ENCODE data around the gene GAB1. TPM values are rescaled to one million over a fixed set of nuclear protein-coding genes. Genes with fewer than 3 reads are reported as not detected.

GAB1 gene
- total and polyA plus RNA-seq, 3 experiments from 2014 or later: 0.02 to 0.95 (median 0.15) TPM

GRCh38 chr4:143410015-143410414, 73.3 kb downstream of the GAB1 start:
- Mint-ChIP-seq H3K4me3 (no peak overlapping the region), H3K27me3 (peaks cover 3 to 31% of the 10 kb centered on the region in 2 donors), H3K9me3 (peaks cover 0 to 3% (median 0%) of the 10 kb centered on the region in 5 donors), H3K27ac (no peak overlapping the region), H3K4me1 (peaks cover 7 to 12% (median 8%) of the 10 kb centered on the region in 3 donors), H3K36me3 (no peaks in the 10 kb centered on the region)
- DNase-seq: no peak
- CTCF ChIA-PET: no interaction called here
- Histone ChIP-seq H3K27me3 (ENCODE audit: insufficient read depth, low read length, poor library complexity, severe bottlenecking) (no peaks in the 10 kb centered on the region), H3K36me3 (ENCODE audit: insufficient read depth, low read length) (no peaks in the 10 kb centered on the region), H3K4me3 (ENCODE audit: low read length) (no peak overlapping the region), H3K9me3 (ENCODE audit: low read length) (no peaks in the 10 kb centered on the region), H3K4me1 (ENCODE audit: insufficient read depth, low read length) (no peaks in the 10 kb centered on the region), H3K27ac (ENCODE audit: low read depth, low read length) (no peak overlapping the region)
- POLR2A ChIA-PET: no interaction called here

GRCh38 chr4:143411527-143412419, 75.1 kb downstream of the GAB1 start:
- Histone ChIP-seq H3K4me1 (ENCODE audit: insufficient read depth, low read length) (no peaks in the 10 kb centered on the region), H3K27ac (ENCODE audit: low read depth, low read length) (no peak overlapping the region), H3K9me3 (ENCODE audit: low read length) (no peaks in the 10 kb centered on the region), H3K4me3 (ENCODE audit: low read length) (no peak overlapping the region), H3K36me3 (ENCODE audit: insufficient read depth, low read length) (no peaks in the 10 kb centered on the region), H3K27me3 (ENCODE audit: insufficient read depth, low read length, poor library complexity, severe bottlenecking) (no peaks in the 10 kb centered on the region)
- DNase-seq: no peak
- CTCF ChIA-PET: interaction anchor here (1.5 kb wide), 1 partner anchor 14 kb away, joined by 3 read pairs; no protein-coding TSS in a partner anchor
- Mint-ChIP-seq H3K4me1 (no peaks in the 10 kb centered on the region), H3K4me3 (no peak overlapping the region), H3K27me3 (peaks cover 1 to 39% of the 10 kb centered on the region in 2 donors), H3K36me3 (no peaks in the 10 kb centered on the region), H3K9me3 (peaks cover 0 to 3% (median 0%) of the 10 kb centered on the region in 5 donors), H3K27ac (no peak overlapping the region)
- POLR2A ChIA-PET: no interaction called here

GRCh38 chr4:143412420-143412758, 75.7 kb downstream of the GAB1 start:
- no peak overlapping the region for H3K27ac ChIP-seq (ENCODE audit: low read depth, low read length)
- Mint-ChIP-seq H3K27ac (no peak overlapping the region), H3K4me1 (no peaks in the 10 kb centered on the region), H3K4me3 (no peak overlapping the region), H3K36me3 (no peaks in the 10 kb centered on the region), H3K9me3 (peaks cover 0 to 3% (median 0%) of the 10 kb centered on the region in 5 donors), H3K27me3 (peaks cover 1 to 43% of the 10 kb centered on the region in 2 donors)
- H3K4me1 ChIP-seq (ENCODE audit: insufficient read depth, low read length): no peaks in the 10 kb centered on the region
- no peaks in the 10 kb centered on the region for H3K9me3 ChIP-seq (ENCODE audit: low read length)
- no peak overlapping the region for H3K4me3 ChIP-seq (ENCODE audit: low read length)
- H3K27me3 ChIP-seq (ENCODE audit: insufficient read depth, low read length, poor library complexity, severe bottlenecking): no peaks in the 10 kb centered on the region
- H3K36me3 ChIP-seq (ENCODE audit: insufficient read depth, low read length): no peaks in the 10 kb centered on the region
- DNase-seq: no peak
- ChIA-PET CTCF (interaction anchor here (1.5 kb wide), 1 partner anchor 15 kb away, joined by 3 read pairs; no protein-coding TSS in a partner anchor), POLR2A (no interaction called here)

GRCh38 chr4:143417679-143418403, 81.2 kb downstream of the GAB1 start:
- Histone ChIP-seq H3K27me3 (ENCODE audit: insufficient read depth, low read length, poor library complexity, severe bottlenecking) (no peaks in the 10 kb centered on the region), H3K27ac (ENCODE audit: low read depth, low read length) (no peak overlapping the region), H3K36me3 (ENCODE audit: insufficient read depth, low read length) (no peaks in the 10 kb centered on the region), H3K9me3 (ENCODE audit: low read length) (no peaks in the 10 kb centered on the region), H3K4me1 (ENCODE audit: insufficient read depth, low read length) (no peaks in the 10 kb centered on the region), H3K4me3 (ENCODE audit: low read length) (no peak overlapping the region)
- H3K27me3 Mint-ChIP-seq: peaks cover 5 to 29% of the 10 kb centered on the region in 2 donors
- ChIA-PET CTCF (no interaction called here), POLR2A (no interaction called here)
- H3K4me3 Mint-ChIP-seq: no peak overlapping the region
- no peak overlapping the region for H3K27ac Mint-ChIP-seq
- no peaks in the 10 kb centered on the region for H3K4me1 Mint-ChIP-seq
- peaks cover 0 to 3% (median 0%) of the 10 kb centered on the region in 5 donors for H3K9me3 Mint-ChIP-seq
- no peaks in the 10 kb centered on the region for H3K36me3 Mint-ChIP-seq
- DNase-seq: no peak

- Mint-ChIP-seq H3K4me3 (no peak overlapping the region), H3K27ac (no peak overlapping the region), H3K36me3 (no peaks in the 10 kb centered on the region), H3K4me1 (no peaks in the 10 kb centered on the region), H3K9me3 (no peaks in the 10 kb centered on the region), H3K27me3 (peaks cover 5 to 32% of the 10 kb centered on the region in 2 donors)
- ChIA-PET CTCF (no interaction called here), POLR2A (no interaction called here)
- H3K4me3 ChIP-seq (ENCODE audit: low read length): no peak overlapping the region
- no peaks in the 10 kb centered on the region for H3K9me3 ChIP-seq (ENCODE audit: low read length)
- no peaks in the 10 kb centered on the region for H3K4me1 ChIP-seq (ENCODE audit: insufficient read depth, low read length)
- H3K27me3 ChIP-seq (ENCODE audit: insufficient read depth, low read length, poor library complexity, severe bottlenecking): no peaks in the 10 kb centered on the region
- no peaks in the 10 kb centered on the region for H3K36me3 ChIP-seq (ENCODE audit: insufficient read depth, low read length)
- no peak for DNase-seq
- H3K27ac ChIP-seq (ENCODE audit: low read depth, low read length): no peak overlapping the region
These were observed 83.6 kb downstream of the GAB1 start for GRCh38 chr4:143420227-143420626.

- ChIA-PET POLR2A (no interaction called here), CTCF (no interaction called here)
- no peaks in the 10 kb centered on the region for H3K27me3 ChIP-seq (ENCODE audit: insufficient read depth, low read length, poor library complexity, severe bottlenecking)
- H3K36me3 ChIP-seq (ENCODE audit: insufficient read depth, low read length): no peaks in the 10 kb centered on the region
- H3K9me3 Mint-ChIP-seq: no peaks in the 10 kb centered on the region
- H3K4me3 Mint-ChIP-seq: no peak overlapping the region
- no peaks in the 10 kb centered on the region for H3K4me1 ChIP-seq (ENCODE audit: insufficient read depth, low read length)
- H3K36me3 Mint-ChIP-seq: no peaks in the 10 kb centered on the region
- H3K27me3 Mint-ChIP-seq: peaks cover 5 to 27% of the 10 kb centered on the region in 2 donors
- no peak overlapping the region for H3K27ac ChIP-seq (ENCODE audit: low read depth, low read length)
- no peak for DNase-seq
- H3K27ac Mint-ChIP-seq: no peak overlapping the region
- H3K4me1 Mint-ChIP-seq: no peaks in the 10 kb centered on the region
- no peaks in the 10 kb centered on the region for H3K9me3 ChIP-seq (ENCODE audit: low read length)
- H3K4me3 ChIP-seq (ENCODE audit: low read length): no peak overlapping the region
These were observed 84.9 kb downstream of the GAB1 start for GRCh38 chr4:143421609-143422008.

- no peaks in the 10 kb centered on the region for H3K36me3 ChIP-seq (ENCODE audit: insufficient read depth, low read length)
These were observed 87.6 kb downstream of the GAB1 start for GRCh38 chr4:143424276-143424675.

GRCh38 chr4:143431526-143432257, 95.0 kb downstream of the GAB1 start:
- Histone ChIP-seq H3K9me3 (ENCODE audit: low read length) (no peaks in the 10 kb centered on the region), H3K4me3 (ENCODE audit: low read length) (no peak overlapping the region)
- peaks cover 1 to 12% of the 10 kb centered on the region in 2 donors for H3K27me3 Mint-ChIP-seq

More at GRCh38 chr4:143424276-143424675, 87.6 kb downstream of the GAB1 start:
- POLR2A ChIA-PET: no interaction called here
- Histone ChIP-seq H3K27ac (ENCODE audit: low read depth, low read length) (no peak overlapping the region), H3K9me3 (ENCODE audit: low read length) (no peaks in the 10 kb centered on the region), H3K27me3 (ENCODE audit: insufficient read depth, low read length, poor library complexity, severe bottlenecking) (no peaks in the 10 kb centered on the region), H3K4me3 (ENCODE audit: low read length) (no peak overlapping the region), H3K4me1 (ENCODE audit: insufficient read depth, low read length) (no peaks in the 10 kb centered on the region)
- peaks cover 1 to 13% of the 10 kb centered on the region in 2 donors for H3K27me3 Mint-ChIP-seq
- DNase-seq: no peak
- no peaks in the 10 kb centered on the region for H3K4me1 Mint-ChIP-seq
- peaks cover 0 to 2% (median 0%) of the 10 kb centered on the region in 5 donors for H3K9me3 Mint-ChIP-seq
- no peaks in the 10 kb centered on the region for H3K36me3 Mint-ChIP-seq
- no peak overlapping the region for H3K4me3 Mint-ChIP-seq
- no peak overlapping the region for H3K27ac Mint-ChIP-seq
- CTCF ChIA-PET: no interaction called here

More at GRCh38 chr4:143431526-143432257, 95.0 kb downstream of the GAB1 start:
- CTCF ChIA-PET: no interaction called here
- no peak for DNase-seq
- no peaks in the 10 kb centered on the region for H3K36me3 Mint-ChIP-seq
- POLR2A ChIA-PET: no interaction called here
- peaks cover 3 to 14% (median 12%) of the 10 kb centered on the region in 5 donors for H3K9me3 Mint-ChIP-seq
- no peak overlapping the region for H3K4me3 Mint-ChIP-seq
- H3K4me1 ChIP-seq (ENCODE audit: insufficient read depth, low read length): no peaks in the 10 kb centered on the region
- H3K27ac ChIP-seq (ENCODE audit: low read depth, low read length): no peak overlapping the region
- no peaks in the 10 kb centered on the region for H3K36me3 ChIP-seq (ENCODE audit: insufficient read depth, low read length)
- H3K4me1 Mint-ChIP-seq: no peaks in the 10 kb centered on the region
- no peaks in the 10 kb centered on the region for H3K27me3 ChIP-seq (ENCODE audit: insufficient read depth, low read length, poor library complexity, severe bottlenecking)
- H3K27ac Mint-ChIP-seq: peak overlapping the region in 1 of 8 donors; percentile 62
